HepG2 (cell line): Measurements from ENCODE around the gene SDK2. TPM values are rescaled to one million over a fixed set of nuclear protein-coding genes. Genes with fewer than 3 reads are reported as not detected.

Experiments
- AGO1 ChIP-seq: fragments of 200-400 bp; formaldehyde crosslinking; IDR thresholded peaks from 2 replicates; pipeline ENCODE4 v1.6.1; 2017; ENCODE audit warnings: mild to moderate bottlenecking, low read depth, low read length, moderate library complexity; ENCODE audit not compliant: poor library complexity, severe bottlenecking
- ARID3A ChIP-seq: IDR thresholded peaks from 2 replicates; pipeline ENCODE4 v1.6.1; 2012; ENCODE audit warnings: low read depth, low read length, improper control_type of control experiment
- ATAD3A ChIP-seq: sonication (generic); formaldehyde crosslinking; IDR thresholded peaks from 2 replicates; pipeline ENCODE4 v1.4.0; 2020; ENCODE audit warnings: missing genetic modification reagents
- HMGXB4 ChIP-seq, 2 experiments: sonication (generic) in 1 of 2; formaldehyde crosslinking in 1 of 2; IDR thresholded peaks; 2 replicates each; pipeline versions ENCODE4 v1.4.0 to v1.6.1; 2018 to 2020; ENCODE audit warnings: missing genetic modification reagents in 2 of 2, borderline replicate concordance in 1 of 2, low read depth in 1 of 2, mild to moderate bottlenecking in 1 of 2, missing biosample characterization in 1 of 2
- JUND ChIP-seq: sonication (generic); formaldehyde crosslinking; IDR thresholded peaks from 2 replicates; pipeline ENCODE4 v1.8.0; 2022; ENCODE audit warnings: mild to moderate bottlenecking, missing genetic modification reagents
- NFE2L1 ChIP-seq: sonication (generic); formaldehyde crosslinking; IDR thresholded peaks from 2 replicates; pipeline ENCODE4 v1.4.0; 2020; ENCODE audit warnings: missing genetic modification reagents, mild to moderate bottlenecking, borderline replicate concordance
- PATZ1 ChIP-seq: sonication (generic); formaldehyde crosslinking; IDR thresholded peaks from 2 replicates; pipeline ENCODE4 v1.4.0; 2020; ENCODE audit warnings: missing genetic modification reagents
- PCBP2 ChIP-seq: fragments of 200-400 bp; formaldehyde crosslinking; optimal IDR thresholded peaks from 2 replicates; pipeline ENCODE3; 2018; ENCODE audit warnings: low read length, low read depth; ENCODE audit not compliant: poor library complexity, severe bottlenecking
- SP1 ChIP-seq, 2 experiments: fragments of 450-650 bp in 1 of 2; sonication (generic) in 1 of 2; formaldehyde crosslinking in 1 of 2; IDR thresholded peaks; 2 replicates each; pipeline versions ENCODE4 v1.4.0 to v1.6.1; 2016 to 2020; ENCODE audit warnings: missing genetic modification reagents in 1 of 2
- TCF7L2 ChIP-seq: IDR thresholded peaks from 2 replicates; pipeline ENCODE4 v1.6.1; 2011; ENCODE audit warnings: mild to moderate bottlenecking, low read depth, low read length, moderate library complexity
- TERF1 ChIP-seq: sonication (generic); formaldehyde crosslinking; IDR thresholded peaks from 2 replicates; pipeline ENCODE4 v1.8.0; 2022; ENCODE audit warnings: mild to moderate bottlenecking, missing genetic modification reagents, moderate library complexity
- THAP11 ChIP-seq: IDR thresholded peaks from 2 replicates; pipeline ENCODE4 v1.6.1; 2016; ENCODE audit warnings: missing biosample characterization, missing genetic modification reagents
- ZBTB20 ChIP-seq: sonication (generic); formaldehyde crosslinking; IDR thresholded peaks from 2 replicates; pipeline ENCODE4 v1.8.1; 2023; ENCODE audit warnings: missing genetic modification reagents, low read depth, mild to moderate bottlenecking, borderline replicate concordance
- ZNF256 ChIP-seq: sonication (generic); formaldehyde crosslinking; conservative IDR thresholded peaks from 2 replicates; pipeline ENCODE4 v1.4.0; 2020; ENCODE audit warnings: missing genetic modification reagents
- ZNF646 ChIP-seq: sonication (generic); formaldehyde crosslinking; IDR thresholded peaks from 2 replicates; pipeline ENCODE4 v1.9.0; 2021; ENCODE audit warnings: mild to moderate bottlenecking, missing genetic modification reagents
- polyA plus RNA-seq, 8 experiments: library from polyadenylated mRNA; depleted of rRNA in 3 of 8; stranded (reverse) in 7 of 8; unstranded in 1 of 8; fragments of >200 nt; fragmentation: Illumina TruSeq in 4 of 8; extraction: Trizol in 4 of 8; gene quantifications; 2 replicates each; pipeline versions ENCODE4 v1.2.1 to v1.2.3, GENCODE V29; 2011 to 2016; ENCODE audit warnings: low read depth in 4 of 8, missing spikeins in 1 of 8, mixed read lengths in 1 of 8; ENCODE audit not compliant: insufficient read depth in 1 of 8
- total RNA-seq, 5 experiments: library from RNA; depleted of rRNA; stranded (reverse); fragments of >200 nt; fragmentation: Illumina TruSeq; extraction: Trizol; gene quantifications; 2 replicates each; pipeline ENCODE4 v1.2.3, GENCODE V29; 2016; ENCODE audit warnings: low read depth in 1 of 5

SDK2 gene
- total and polyA plus RNA-seq, 2 of the 13 experiments (the other 11 are each of a cell fraction or from before 2014, with no cell fraction given): not detected

- TF ChIP-seq PATZ1 (peak; percentile 17; the same call in 1 of the 2 replicates), ATAD3A (CRISPR knock-in tag) (no peak), THAP11 (CRISPR knock-in tag) (no peak), AGO1 (no peak), PCBP2 (no peak), SP1 (IDR thresholded peaks at IDR 0.05) (no peak), SP1 (CRISPR knock-in tag; IDR thresholded peaks at IDR 0.05) (0 out of 2 replicates have a peak, but pooled peaks have one; percentile 21), ZBTB20 (CRISPR knock-in tag) (no peak), ARID3A (0 out of 2 replicates have a peak, but pooled peaks have one; percentile 47), TERF1 (no peak), TCF7L2 (no peak), ZNF646 (CRISPR knock-in tag) (no peak), HMGXB4 (CRISPR knock-in tag; IDR thresholded peaks at IDR 0.05; ENCODE audit: borderline replicate concordance in 1 of 2, low read depth in 1 of 2) (no peak), JUND (no peak), ZNF256 (CRISPR knock-in tag) (no peak), NFE2L1 (no peak)
These were observed 304.1 kb downstream of the SDK2 start (continued) for GRCh38 chr17:73340093-73340596.
